HG03432 (cell line): ENCODE results near the gene ANKS6.
A peak's percentile ranks its signal among the peaks of the same experiment; 100 is the strongest.

Experiments used
- ATAC-seq: cut with Tn5 transposase; IDR thresholded peaks from one replicate; pipeline ENCODE4 v1.9.1; 2021; ENCODE audit warnings: mild to moderate bottlenecking, moderate library complexity; ENCODE audit not compliant: unreplicated experiment

The ANKS6 gene

GRCh38 chr9:98815391-98815951 lies 19.1 kb upstream of the ANKS6 start:
- ATAC-seq, result no peak

DNA sequence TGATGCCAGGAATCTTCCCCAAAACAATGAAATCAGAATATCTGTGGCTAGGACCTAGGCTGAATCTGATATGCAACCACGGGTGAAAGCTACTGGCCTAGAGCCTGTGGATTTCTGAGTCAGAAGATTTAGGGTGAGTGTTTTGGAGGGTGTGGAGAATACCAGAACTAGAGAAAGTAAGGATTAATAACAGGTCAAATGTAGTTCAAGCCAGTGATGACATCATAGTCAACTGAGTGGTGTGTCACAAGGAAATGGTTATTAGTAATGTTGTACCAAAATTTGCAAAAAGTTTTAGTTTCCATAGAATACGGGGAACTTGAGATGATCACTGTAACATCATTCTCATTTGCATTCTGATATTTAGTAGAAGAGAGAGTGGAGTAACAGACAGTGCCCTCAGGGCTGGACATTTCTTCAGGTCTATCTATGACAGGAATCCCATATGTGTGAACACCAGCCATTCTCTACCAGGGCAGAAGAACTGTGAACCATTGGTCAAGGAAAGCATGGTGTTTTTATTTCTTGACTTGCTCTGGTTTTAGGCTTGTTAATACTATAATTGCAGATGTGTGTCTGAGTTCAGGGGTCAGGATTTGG lies 14.8 kb upstream of the ANKS6 start:
- no peak for ATAC-seq

DNA sequence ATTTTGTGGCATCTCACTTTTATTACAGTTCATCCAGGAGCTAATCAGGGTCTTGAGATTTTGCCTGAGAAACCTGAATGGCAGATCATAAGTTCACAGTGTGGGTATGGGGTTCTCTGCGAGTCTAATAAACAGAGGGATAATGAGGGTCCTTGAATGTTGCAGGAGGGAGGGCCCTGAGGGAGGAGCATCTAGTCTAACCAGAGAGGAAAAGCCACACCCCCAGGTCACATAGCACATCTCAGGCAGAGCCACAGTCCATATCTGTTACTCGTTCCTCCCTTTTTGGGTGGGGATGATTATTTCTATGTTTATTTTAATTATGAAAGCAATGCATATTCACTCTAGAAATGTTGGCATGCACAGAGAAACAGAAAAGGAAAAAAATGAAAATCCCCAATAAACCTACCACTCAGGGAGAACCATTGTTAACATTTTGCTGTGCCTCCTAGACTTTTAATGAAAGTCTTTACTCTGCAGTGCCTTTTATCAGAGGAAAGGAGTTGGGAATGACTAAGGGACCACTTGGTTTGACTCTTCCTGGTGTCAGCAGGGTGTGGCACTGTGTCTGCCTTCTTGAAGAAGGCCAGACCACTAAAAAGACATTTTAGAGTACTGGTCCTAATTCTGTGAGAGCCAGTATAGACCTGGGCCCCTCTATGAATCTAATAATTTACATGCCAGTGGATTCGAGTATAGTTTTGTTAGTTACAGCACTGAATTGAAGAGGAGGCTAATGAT lies 13.9 kb upstream of the ANKS6 start:
- ATAC-seq, result no peak

- no peak for ATAC-seq
Observed at GRCh38 chr9:98809311-98810101, 13.2 kb upstream of the ANKS6 start.

DNA sequence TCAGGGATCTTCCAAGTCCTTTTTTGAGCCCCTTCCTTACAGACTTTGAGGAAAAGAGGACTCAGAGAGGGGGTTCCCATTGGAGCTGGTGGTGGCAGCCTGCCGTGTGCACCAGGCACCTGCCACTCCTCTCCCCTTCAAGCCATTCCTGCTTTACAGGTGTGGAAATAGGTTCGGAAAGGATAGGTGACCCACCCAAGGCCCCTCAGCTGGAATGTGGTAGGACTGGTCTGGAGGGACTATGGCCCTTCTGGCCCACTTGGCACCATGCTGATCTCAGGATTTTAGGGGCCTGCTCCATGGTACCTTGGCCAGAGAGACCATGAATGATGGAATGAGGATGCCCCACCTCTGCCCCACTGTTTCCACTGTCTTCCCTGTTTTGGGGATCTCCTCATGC lies 12.5 kb upstream of the ANKS6 start:
- ATAC-seq, result no peak

- ATAC-seq, result no peak
Observed at GRCh38 chr9:98808411-98808815, 12.1 kb upstream of the ANKS6 start.

DNA sequence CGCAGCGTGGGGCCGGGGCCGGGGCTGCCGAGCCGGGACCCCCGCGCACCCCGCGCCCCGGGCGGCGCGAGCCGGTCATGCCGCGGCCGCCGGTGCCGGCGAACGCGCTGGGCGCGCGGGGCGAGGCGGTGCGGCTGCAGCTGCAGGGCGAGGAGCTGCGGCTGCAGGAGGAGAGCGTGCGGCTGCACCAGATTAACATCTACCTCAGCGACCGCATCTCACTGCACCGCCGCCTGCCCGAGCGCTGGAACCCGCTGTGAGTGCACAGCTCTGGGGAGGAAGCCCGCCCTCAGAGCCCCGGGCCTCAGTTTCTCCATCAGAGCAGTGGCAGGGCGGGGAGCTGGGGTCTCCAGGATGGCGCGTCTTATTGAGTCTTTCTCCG lies 11.4 kb upstream of the ANKS6 start:
- ATAC-seq, result no peak

- ATAC-seq, result no peak
Observed at GRCh38 chr9:98807070-98807813, 10.9 kb upstream of the ANKS6 start, which contains the start of gene GALNT12. Gene GALNT12 (plus strand): TSS chr9:98807670. CDS start chr9:98807699, 29 bp downstream.

- no peak for ATAC-seq
Observed at GRCh38 chr9:98806394-98807035, 10.2 kb upstream of the ANKS6 start.

GRCh38 chr9:98805506-98806272 lies 9.3 kb upstream of the ANKS6 start:
- ATAC-seq, result no peak

DNA sequence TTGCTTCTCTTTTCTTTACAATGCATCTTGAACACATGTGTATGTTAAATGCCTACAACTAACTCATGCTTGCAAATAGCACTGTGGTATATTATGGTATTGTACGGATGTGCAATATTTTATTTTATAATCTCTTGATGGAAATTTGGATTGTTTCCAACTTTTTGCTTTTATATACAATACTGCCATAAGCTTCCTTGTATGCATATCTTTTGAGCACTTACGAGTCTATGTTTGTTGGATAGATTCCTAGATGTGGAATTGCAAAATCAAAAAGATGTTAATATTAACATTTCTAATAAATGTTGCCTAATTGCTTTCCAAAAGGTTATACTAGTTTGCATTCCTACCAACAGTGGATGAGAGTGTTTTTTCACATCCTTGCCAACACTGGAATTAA lies 7.7 kb upstream of the ANKS6 start:
- ATAC-seq, result no peak

- no peak for ATAC-seq
Observed at GRCh38 chr9:98801969-98802371, 5.6 kb upstream of the ANKS6 start.

DNA sequence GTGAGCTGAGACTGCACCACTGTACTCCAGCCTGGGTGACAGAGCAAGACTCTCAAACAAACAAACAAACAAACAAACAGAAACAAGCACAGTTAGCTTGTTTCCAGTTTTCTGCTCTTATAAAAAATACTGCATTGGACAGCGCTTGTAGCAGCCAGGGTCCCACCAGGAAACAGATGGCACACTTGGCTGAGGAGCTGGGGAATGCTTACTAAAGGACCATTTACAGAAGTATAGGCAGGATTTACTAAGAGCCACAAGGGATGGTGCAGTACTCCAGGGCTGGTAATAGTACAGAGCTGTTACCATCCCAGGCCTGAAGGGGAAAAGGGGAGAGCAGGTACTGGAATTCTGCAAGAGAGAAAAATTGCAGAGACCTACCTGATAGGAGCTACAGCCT lies 5.2 kb upstream of the ANKS6 start:
- no peak for ATAC-seq

DNA sequence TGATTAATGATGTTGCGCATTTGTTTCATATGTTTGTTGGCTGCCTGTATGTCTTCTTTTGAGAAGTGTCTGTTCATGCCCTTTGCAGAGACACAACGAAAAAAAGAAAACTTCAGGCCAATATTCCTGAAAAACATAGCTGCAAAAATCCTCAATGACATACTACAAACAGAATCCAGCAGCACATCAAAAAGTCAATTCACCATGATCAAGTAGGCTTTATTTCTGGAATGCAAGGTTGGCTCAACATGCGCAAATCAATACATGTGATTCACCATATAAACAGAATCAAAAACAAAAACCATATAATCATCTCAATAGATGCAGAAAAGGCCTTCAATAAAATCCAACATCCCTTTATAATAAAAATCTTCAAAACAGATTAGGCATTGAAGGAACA lies 1.9 kb upstream of the ANKS6 start:
- no peak for ATAC-seq

- ATAC-seq, result no peak
Observed at GRCh38 chr9:98797491-98797890, 1.1 kb upstream of the ANKS6 start.

- peak; percentile 41 for ATAC-seq
Observed at GRCh38 chr9:98795970-98796363, 388 bp downstream of the ANKS6 start.

- no peak for ATAC-seq
Observed at GRCh38 chr9:98795295-98795955, 930 bp downstream of the ANKS6 start.

DNA sequence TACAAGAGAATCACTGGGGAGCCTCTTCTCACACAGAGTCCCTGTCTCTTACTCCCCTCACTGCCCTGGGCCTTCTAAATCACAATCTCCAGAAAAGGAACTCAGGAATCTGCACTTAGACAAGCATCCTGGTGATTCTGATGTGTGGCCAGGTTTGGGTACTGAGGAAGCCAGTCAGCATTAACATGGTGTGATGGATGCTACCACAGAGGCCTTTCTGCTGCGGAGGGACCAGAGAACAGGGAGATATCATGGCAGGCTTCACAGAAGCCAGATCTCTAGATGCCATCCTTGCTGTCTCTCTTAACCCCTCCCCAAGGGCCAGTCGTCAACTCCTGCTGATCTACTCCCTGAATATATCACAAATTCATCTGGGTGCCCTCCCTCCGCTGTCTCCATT lies 1.6 kb downstream of the ANKS6 start:
- ATAC-seq, result no peak

- no peak for ATAC-seq
Observed at GRCh38 chr9:98793031-98793430, 3.3 kb downstream of the ANKS6 start.
